HepG2 (cell line): Measurements from ENCODE around the gene APLF. TPM values are rescaled to one million over a fixed set of nuclear protein-coding genes. Genes with fewer than 3 reads are reported as not detected.

Experiments
- ATAC-seq: fragments of 200-7000 bp; cut with Tn5 transposase; 3 replicates; pipeline ENCODE4 v1.9.1; 2020; ENCODE audit warnings: mild to moderate bottlenecking, moderate library complexity
- BruUV-seq: library from RNA; stranded (reverse); fragments of 400-500 nt; replicated peaks from 2 replicates; lab custom pipeline; 2021; lab: Mats Ljungman, UMichigan
- CTCF ChIA-PET: fragments of 300-600 bp; formaldehyde crosslinking; extraction: SDS; loops from one replicate; lab custom pipeline; 2021; ENCODE audit warnings: low total read pairs, inconsistent platforms, low intra/inter-chr PET ratio; lab: Yijun Ruan, JAX
- POLR2A ChIA-PET: fragments of 350-600 bp; sonication (Branson Sonifier 250); formaldehyde crosslinking; loops from one replicate; lab custom pipeline; 2020; ENCODE audit warnings: antibody characterized with exemption, inconsistent platforms; lab: Yijun Ruan, JAX
- DNase-seq: peaks from one replicate; pipeline ENCODE4 v3.0.0-alpha.2; 2015; ENCODE audit warnings: low spot score
- FAIRE-seq: peaks from 3 replicates; lab custom pipeline; 2011; peaks lifted over from hg19 to GRCh38; lab: Jason Lieb, UNC
- H2AFZ ChIP-seq: one replicate; pipeline ENCODE4 v1.6.1; 2011; ENCODE audit warnings: low read length, inconsistent platforms
- H3K27ac ChIP-seq: fragments of 300-600 bp; 3 replicates; pipeline ENCODE4 v1.8.0; 2011; ENCODE audit warnings: mixed run types, mild to moderate bottlenecking, mixed read lengths, low read length, inconsistent platforms; ENCODE audit not compliant: insufficient read depth; ENCODE audit errors: extremely low read length
- H3K27me3 ChIP-seq, 2 experiments: fragments of 200-600 bp in 1 of 2; 2 replicates in 1 of 2; 3 replicates in 1 of 2; pipeline versions ENCODE4 v1.6.0 to v1.8.0; 2011; ENCODE audit warnings: low read length in 2 of 2, mild to moderate bottlenecking in 2 of 2, moderate library complexity in 2 of 2, inconsistent platforms in 1 of 2; ENCODE audit not compliant: insufficient read depth in 2 of 2, control insufficient read depth in 1 of 2
- H3K36me3 ChIP-seq, 2 experiments: fragments of 200-600 bp in 1 of 2; replicated peaks in 1 of 2; 2 replicates in 1 of 2; 3 replicates in 1 of 2; pipeline versions ENCODE4 v1.5.1 to v1.8.0; 2011; ENCODE audit warnings: low read length in 2 of 2, inconsistent platforms in 1 of 2; ENCODE audit not compliant: insufficient read depth in 2 of 2, control insufficient read depth in 1 of 2
- H3K4me1 ChIP-seq: 2 replicates; pipeline ENCODE4 v1.5.1; 2012; ENCODE audit warnings: low read length, inconsistent platforms; ENCODE audit not compliant: insufficient read depth
- H3K4me2 ChIP-seq: 2 replicates; pipeline ENCODE4 v1.6.0; 2011; ENCODE audit warnings: low read depth, low read length, inconsistent platforms
- H3K4me3 ChIP-seq, 3 experiments: fragments of 200-600 bp in 1 of 3; sonication (generic), shearing (Covaris generic) in 1 of 3; replicated peaks in 1 of 3; 2 replicates each; pipeline ENCODE4 v1.5.1; 2011 to 2016; ENCODE audit warnings: low read length in 3 of 3, inconsistent platforms in 2 of 3, low read depth in 2 of 3, mild to moderate bottlenecking in 2 of 3, control low read depth in 1 of 3, mixed read lengths in 1 of 3; ENCODE audit not compliant: insufficient read depth in 1 of 3
- H3K79me2 ChIP-seq: one replicate; pipeline ENCODE4 v1.6.1; 2011; ENCODE audit warnings: low read length, inconsistent platforms; ENCODE audit not compliant: insufficient read depth
- H3K9ac ChIP-seq: 2 replicates; pipeline ENCODE4 v1.6.0; 2011; ENCODE audit warnings: mild to moderate bottlenecking, low read depth, low read length, inconsistent platforms; ENCODE audit not compliant: insufficient read depth
- H3K9me3 ChIP-seq: 2 replicates; pipeline ENCODE4 v1.5.1; 2012; ENCODE audit warnings: mild to moderate bottlenecking, low read length
- H4K20me1 ChIP-seq: 2 replicates; pipeline ENCODE4 v1.6.0; 2011; ENCODE audit warnings: inconsistent platforms, mild to moderate bottlenecking, low read length, moderate library complexity; ENCODE audit not compliant: insufficient read depth
- ATM ChIP-seq: fragments of 450-650 bp; IDR thresholded peaks from 2 replicates; pipeline ENCODE4 v1.7.1; 2017; ENCODE audit warnings: mild to moderate bottlenecking, borderline replicate concordance
- ATRX ChIP-seq: sonication (generic); formaldehyde crosslinking; IDR thresholded peaks from 2 replicates; pipeline ENCODE4 v1.4.0; 2020; ENCODE audit warnings: missing genetic modification reagents, borderline replicate concordance
- CCDC6 ChIP-seq: sonication (generic); formaldehyde crosslinking; IDR thresholded peaks from 2 replicates; pipeline ENCODE4 v1.8.1; 2022; ENCODE audit warnings: mild to moderate bottlenecking, missing genetic modification reagents, moderate library complexity
- ZNF451 ChIP-seq: sonication (generic); formaldehyde crosslinking; IDR thresholded peaks from 2 replicates; pipeline ENCODE4 v1.5.0; 2020; ENCODE audit warnings: mild to moderate bottlenecking, missing genetic modification reagents
- WGBS: methylation state at CpG from one replicate; pipeline ENCODE4 v1.1.6; 2017; ENCODE audit warnings: low lambda C conversion rate; 5-methylcytosine and 5-hydroxymethylcytosine counted together
- in situ Hi-C: cut with HindIII; loops from 2 replicates; pipeline ENCODE4 v1.10.0; 2017; ENCODE audit warnings: low pct_unique_long_range_greater_than_20kb; ENCODE audit not compliant: extremely low pct_ligation_motif_present
- intact Hi-C: fragments of 100-400 bp; cut with micrococcal nuclease; formaldehyde crosslinking; loops from one replicate; pipeline ENCODE4 v1.10.0; 2022; ENCODE audit not compliant: unreplicated experiment
- polyA plus RNA-seq, 8 experiments: library from polyadenylated mRNA; depleted of rRNA in 3 of 8; stranded (reverse) in 7 of 8; unstranded in 1 of 8; fragments of >200 nt; fragmentation: Illumina TruSeq in 4 of 8; extraction: Trizol in 4 of 8; gene quantifications; 2 replicates each; pipeline versions ENCODE4 v1.2.1 to v1.2.3, GENCODE V29; 2011 to 2016; ENCODE audit warnings: low read depth in 4 of 8, missing spikeins in 1 of 8, mixed read lengths in 1 of 8; ENCODE audit not compliant: insufficient read depth in 1 of 8
- total RNA-seq, 5 experiments: library from RNA; depleted of rRNA; stranded (reverse); fragments of >200 nt; fragmentation: Illumina TruSeq; extraction: Trizol; gene quantifications; 2 replicates each; pipeline ENCODE4 v1.2.3, GENCODE V29; 2016; ENCODE audit warnings: low read depth in 1 of 5
- TF ChIP-seq, protein P1 (sequence below): sonication (generic); formaldehyde crosslinking; IDR thresholded peaks from 2 replicates; pipeline ENCODE4 v1.9.0; 2021; ENCODE audit warnings: mild to moderate bottlenecking, missing genetic modification reagents
- TF ChIP-seq, protein P2 (sequence below): IDR thresholded peaks from 2 replicates; pipeline ENCODE4 v1.6.1; 2016; ENCODE audit warnings: missing genetic modification reagents, missing compliant biosample characterization
- TF ChIP-seq, protein P3 (sequence below): IDR thresholded peaks from 2 replicates; pipeline ENCODE4 v1.6.1; 2012; ENCODE audit warnings: low read depth, low read length, improper control_type of control experiment
- TF ChIP-seq, protein P4 (sequence below), 2 experiments: sonication (generic) in 1 of 2; formaldehyde crosslinking in 1 of 2; IDR thresholded peaks; 2 replicates each; pipeline versions ENCODE4 v1.4.0 to v1.6.1; 2016 to 2020; ENCODE audit warnings: borderline replicate concordance in 1 of 2, low read depth in 1 of 2, mild to moderate bottlenecking in 1 of 2, missing genetic modification reagents in 1 of 2

Gene APLF
- total and polyA plus RNA-seq, 2 of the 13 experiments (the other 11 are each of a cell fraction or from before 2014, with no cell fraction given): 0.45 to 2.2 TPM

DNA sequence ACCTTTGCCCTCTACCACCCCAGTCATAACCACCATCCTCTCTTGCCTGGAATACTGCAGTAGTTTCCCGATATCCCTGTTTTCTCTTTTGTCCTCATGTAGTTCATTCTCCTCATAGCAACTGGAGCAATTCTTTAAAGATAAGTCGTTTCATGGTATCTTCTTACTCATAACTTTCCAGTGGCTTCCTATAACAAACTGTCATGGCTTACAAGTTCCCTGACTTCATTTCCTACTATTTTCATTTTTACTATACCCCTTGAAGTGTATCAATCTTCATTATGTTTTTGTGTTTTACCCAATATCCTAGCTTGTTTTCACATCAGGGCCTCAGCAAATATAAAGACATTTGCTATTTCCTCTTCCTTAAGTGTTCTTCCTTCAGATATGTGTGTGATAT is 92.3 kb downstream of the APLF start (continued):
- TF ChIP-seq, protein P1, sequence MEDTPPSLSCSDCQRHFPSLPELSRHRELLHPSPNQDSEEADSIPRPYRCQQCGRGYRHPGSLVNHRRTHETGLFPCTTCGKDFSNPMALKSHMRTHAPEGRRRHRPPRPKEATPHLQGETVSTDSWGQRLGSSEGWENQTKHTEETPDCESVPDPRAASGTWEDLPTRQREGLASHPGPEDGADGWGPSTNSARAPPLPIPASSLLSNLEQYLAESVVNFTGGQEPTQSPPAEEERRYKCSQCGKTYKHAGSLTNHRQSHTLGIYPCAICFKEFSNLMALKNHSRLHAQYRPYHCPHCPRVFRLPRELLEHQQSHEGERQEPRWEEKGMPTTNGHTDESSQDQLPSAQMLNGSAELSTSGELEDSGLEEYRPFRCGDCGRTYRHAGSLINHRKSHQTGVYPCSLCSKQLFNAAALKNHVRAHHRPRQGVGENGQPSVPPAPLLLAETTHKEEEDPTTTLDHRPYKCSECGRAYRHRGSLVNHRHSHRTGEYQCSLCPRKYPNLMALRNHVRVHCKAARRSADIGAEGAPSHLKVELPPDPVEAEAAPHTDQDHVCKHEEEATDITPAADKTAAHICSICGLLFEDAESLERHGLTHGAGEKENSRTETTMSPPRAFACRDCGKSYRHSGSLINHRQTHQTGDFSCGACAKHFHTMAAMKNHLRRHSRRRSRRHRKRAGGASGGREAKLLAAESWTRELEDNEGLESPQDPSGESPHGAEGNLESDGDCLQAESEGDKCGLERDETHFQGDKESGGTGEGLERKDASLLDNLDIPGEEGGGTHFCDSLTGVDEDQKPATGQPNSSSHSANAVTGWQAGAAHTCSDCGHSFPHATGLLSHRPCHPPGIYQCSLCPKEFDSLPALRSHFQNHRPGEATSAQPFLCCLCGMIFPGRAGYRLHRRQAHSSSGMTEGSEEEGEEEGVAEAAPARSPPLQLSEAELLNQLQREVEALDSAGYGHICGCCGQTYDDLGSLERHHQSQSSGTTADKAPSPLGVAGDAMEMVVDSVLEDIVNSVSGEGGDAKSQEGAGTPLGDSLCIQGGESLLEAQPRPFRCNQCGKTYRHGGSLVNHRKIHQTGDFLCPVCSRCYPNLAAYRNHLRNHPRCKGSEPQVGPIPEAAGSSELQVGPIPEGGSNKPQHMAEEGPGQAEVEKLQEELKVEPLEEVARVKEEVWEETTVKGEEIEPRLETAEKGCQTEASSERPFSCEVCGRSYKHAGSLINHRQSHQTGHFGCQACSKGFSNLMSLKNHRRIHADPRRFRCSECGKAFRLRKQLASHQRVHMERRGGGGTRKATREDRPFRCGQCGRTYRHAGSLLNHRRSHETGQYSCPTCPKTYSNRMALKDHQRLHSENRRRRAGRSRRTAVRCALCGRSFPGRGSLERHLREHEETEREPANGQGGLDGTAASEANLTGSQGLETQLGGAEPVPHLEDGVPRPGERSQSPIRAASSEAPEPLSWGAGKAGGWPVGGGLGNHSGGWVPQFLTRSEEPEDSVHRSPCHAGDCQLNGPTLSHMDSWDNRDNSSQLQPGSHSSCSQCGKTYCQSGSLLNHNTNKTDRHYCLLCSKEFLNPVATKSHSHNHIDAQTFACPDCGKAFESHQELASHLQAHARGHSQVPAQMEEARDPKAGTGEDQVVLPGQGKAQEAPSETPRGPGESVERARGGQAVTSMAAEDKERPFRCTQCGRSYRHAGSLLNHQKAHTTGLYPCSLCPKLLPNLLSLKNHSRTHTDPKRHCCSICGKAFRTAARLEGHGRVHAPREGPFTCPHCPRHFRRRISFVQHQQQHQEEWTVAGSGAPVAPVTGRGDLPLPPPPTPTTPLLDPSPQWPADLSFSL (CRISPR knock-in tag): no peak
- TF ChIP-seq ATM (no peak), ATRX (no peak), ZNF451 (no peak)
- TF ChIP-seq, protein P2, sequence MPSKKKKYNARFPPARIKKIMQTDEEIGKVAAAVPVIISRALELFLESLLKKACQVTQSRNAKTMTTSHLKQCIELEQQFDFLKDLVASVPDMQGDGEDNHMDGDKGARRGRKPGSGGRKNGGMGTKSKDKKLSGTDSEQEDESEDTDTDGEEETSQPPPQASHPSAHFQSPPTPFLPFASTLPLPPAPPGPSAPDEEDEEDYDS (CRISPR knock-in tag): no peak

DNA sequence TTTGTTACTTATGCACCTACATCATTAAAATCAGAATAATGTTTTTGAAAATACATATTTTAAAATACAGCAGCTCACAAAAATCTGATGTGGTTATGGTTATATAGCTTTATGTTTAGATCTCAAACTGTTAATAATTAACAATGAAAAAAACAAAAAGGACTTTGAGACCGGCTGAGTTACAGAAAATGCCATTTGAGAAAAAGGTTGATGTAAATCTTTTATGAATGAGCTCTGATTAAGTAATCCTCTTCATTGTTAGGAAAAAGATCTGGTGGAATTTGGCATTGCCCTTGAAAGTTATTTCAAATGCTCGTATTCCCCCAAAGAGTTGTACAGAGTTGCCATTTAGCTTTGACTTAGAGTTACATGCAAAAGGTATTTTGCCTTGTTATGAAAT is 93.2 kb downstream of the APLF start:
- Histone ChIP-seq H4K20me1 (no peaks in the 10 kb centered on the region), H3K9ac (no peak overlapping the region), H3K4me2 (peak overlapping the region; percentile 26; the same call in 1 of the 2 replicates), H3K4me3 (no peak overlapping the region; a peak in 1 of 6 replicates), H3K27me3 (no peaks in the 10 kb centered on the region), H3K79me2 (no peaks in the 10 kb centered on the region), H2AFZ (no peak overlapping the region), H3K27ac (no peak overlapping the region), H3K36me3 (no peaks in the 10 kb centered on the region), H3K4me1 (peaks cover 18% of the 10 kb centered on the region), H3K9me3 (no peaks in the 10 kb centered on the region)
- FAIRE-seq (no peak), ATAC-seq (no peak; the same call in 1 of the 3 replicates), DNase-seq (peak; percentile 55)
- intact Hi-C loops (no loop called here), in situ Hi-C loops (no loop called here)
- WGBS: 3% methylated on average over 2 of the region's 2 CpGs
- ChIA-PET CTCF (no interaction called here), POLR2A (interaction anchor here (1.0 kb wide), 1 partner anchor 94 kb away, joined by 3 read pairs; the partner anchor contains the start of genes APLF and FBXO48)
- no TSS peak for BruUV-seq
- TF ChIP-seq, protein P3, sequence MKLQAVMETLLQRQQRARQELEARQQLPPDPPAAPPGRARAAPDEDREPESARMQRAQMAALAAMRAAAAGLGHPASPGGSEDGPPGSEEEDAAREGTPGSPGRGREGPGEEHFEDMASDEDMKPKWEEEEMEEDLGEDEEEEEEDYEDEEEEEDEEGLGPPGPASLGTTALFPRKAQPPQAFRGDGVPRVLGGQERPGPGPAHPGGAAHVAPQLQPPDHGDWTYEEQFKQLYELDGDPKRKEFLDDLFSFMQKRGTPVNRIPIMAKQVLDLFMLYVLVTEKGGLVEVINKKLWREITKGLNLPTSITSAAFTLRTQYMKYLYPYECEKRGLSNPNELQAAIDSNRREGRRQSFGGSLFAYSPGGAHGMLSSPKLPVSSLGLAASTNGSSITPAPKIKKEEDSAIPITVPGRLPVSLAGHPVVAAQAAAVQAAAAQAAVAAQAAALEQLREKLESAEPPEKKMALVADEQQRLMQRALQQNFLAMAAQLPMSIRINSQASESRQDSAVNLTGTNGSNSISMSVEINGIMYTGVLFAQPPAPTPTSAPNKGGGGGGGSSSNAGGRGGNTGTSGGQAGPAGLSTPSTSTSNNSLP: peak; percentile 59; the same call in 1 of the 2 replicates
- TF ChIP-seq CCDC6: no peak
- TF ChIP-seq, protein P4, sequence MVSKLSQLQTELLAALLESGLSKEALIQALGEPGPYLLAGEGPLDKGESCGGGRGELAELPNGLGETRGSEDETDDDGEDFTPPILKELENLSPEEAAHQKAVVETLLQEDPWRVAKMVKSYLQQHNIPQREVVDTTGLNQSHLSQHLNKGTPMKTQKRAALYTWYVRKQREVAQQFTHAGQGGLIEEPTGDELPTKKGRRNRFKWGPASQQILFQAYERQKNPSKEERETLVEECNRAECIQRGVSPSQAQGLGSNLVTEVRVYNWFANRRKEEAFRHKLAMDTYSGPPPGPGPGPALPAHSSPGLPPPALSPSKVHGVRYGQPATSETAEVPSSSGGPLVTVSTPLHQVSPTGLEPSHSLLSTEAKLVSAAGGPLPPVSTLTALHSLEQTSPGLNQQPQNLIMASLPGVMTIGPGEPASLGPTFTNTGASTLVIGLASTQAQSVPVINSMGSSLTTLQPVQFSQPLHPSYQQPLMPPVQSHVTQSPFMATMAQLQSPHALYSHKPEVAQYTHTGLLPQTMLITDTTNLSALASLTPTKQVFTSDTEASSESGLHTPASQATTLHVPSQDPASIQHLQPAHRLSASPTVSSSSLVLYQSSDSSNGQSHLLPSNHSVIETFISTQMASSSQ (IDR thresholded peaks at IDR 0.05; ENCODE audit: low read depth): peak; percentile 38; the same call in 1 of the 2 replicates
- TF ChIP-seq, protein P4 (CRISPR knock-in tag; IDR thresholded peaks at IDR 0.05; ENCODE audit: borderline replicate concordance): no peak
